Raji (cell line): Measurements from ENCODE around the gene CLIP4.

Experiments
- POLR2A ChIP-seq: IDR thresholded peaks from 2 replicates; pipeline ENCODE4 v1.6.1; 2011; ENCODE audit warnings: low read depth, low read length, control low read depth; ENCODE audit not compliant: insufficient read depth

CLIP4 gene

GRCh38 chr2:29082804-29083495, 32.3 kb upstream of the CLIP4 start:
- peak; percentile 34; the same call in 1 of the 2 replicates for TF ChIP-seq POLR2A

GRCh38 chr2:29084554-29084953, 30.7 kb upstream of the CLIP4 start:
- TF ChIP-seq POLR2A, result no peak

DNA sequence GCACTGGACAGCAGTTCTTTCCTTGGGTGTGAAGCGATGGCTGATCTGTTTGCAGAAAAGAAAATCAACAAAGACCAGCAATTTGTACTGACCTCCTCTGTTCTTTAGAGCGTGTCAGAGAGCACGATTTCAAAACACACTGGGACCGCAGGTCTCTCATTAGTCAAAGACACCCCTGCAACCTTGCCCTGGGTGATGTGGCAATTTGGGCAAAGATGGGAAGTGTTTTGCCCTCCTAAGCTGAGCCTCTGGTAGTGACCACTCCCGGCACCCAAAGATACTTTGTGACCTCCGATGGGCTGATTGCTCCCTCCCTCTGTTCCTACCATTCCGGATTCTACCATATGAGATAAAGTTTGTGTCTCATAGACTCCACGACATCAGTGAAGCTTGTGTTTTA, 18.2 kb upstream of the CLIP4 start:
- no peak for TF ChIP-seq POLR2A

DNA sequence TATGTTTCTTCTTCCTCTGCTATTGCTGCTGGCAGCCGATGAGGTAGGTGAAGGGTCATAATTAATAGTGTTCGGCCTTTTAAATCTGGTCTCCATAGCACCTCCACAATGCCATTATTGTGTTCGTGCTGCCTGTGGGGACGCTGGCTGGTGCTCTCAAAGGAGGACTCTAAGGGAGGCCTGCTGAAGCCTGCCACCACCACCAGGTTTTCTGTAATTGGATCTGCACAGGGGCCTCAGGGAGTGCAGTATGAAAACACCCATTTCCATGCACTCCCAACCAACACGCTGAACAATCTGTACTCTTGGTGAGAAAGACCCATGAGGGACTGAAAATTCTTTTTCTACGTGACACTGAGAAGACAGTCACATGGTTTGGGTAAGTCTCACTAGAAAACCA, 17.6 kb upstream of the CLIP4 start:
- TF ChIP-seq POLR2A, result no peak

- TF ChIP-seq POLR2A, result no peak
Measured at GRCh38 chr2:29100564-29100963, 14.7 kb upstream of the CLIP4 start.

DNA sequence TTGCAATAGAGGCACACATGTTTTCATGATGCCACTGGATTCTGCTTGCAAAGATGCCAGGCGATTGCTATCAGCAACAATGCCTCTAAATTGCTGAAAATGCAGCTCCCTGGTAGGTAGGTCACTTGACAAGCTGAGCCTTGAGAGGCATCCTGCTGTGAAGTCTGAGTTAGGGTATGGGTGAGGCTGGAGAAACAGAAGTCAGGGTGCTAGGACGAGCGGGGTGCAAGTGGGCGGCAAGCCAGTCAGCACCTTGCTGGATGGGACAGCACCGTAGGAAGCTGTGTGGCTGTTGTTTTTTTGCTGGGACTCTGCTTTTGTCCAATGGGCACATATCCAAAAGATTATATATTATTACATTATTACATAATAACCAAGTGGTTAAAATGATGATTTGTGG, 10.5 kb upstream of the CLIP4 start:
- no peak for TF ChIP-seq POLR2A

GRCh38 chr2:29105375-29105774, 9.8 kb upstream of the CLIP4 start:
- no peak for TF ChIP-seq POLR2A

DNA sequence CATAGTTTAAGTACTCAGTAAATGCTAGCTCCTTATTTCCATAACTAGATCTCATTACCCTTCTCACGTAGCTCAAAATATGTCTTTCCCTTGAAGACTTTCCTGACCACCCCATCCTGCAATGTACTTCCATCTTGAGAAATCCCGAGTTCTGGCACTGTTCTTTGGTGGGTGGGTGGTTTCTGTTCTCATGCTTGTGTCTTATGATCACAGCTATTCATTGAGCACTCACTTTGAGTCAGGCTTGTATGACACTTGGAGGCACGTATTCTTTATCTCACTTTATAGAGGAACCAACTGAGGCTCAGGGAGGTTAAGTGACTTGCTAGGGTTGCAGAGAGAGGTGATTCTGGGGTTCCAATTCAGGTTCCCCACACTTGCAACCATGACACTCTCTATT, 9.0 kb upstream of the CLIP4 start:
- TF ChIP-seq POLR2A, result no peak

DNA sequence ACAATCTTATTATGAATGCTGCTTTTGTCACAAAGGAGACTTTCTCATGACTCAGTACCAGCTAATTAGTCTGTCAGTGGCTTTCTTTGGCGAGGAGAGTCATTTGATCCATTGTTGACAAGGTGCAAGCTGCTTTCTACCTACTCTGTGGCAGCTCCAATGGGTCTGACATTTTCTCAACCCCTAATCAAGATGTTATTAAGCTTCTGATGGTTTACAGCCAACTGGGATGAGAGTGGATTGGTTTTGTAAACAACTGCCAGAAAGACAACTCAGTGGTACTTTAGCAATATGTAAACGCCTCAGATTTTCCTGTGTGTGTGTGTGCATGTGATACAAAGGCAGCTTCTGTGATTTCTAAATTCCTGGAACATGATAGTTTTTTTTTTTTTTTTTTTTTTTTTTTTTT, 8.2 kb upstream of the CLIP4 start:
- no peak for TF ChIP-seq POLR2A

DNA sequence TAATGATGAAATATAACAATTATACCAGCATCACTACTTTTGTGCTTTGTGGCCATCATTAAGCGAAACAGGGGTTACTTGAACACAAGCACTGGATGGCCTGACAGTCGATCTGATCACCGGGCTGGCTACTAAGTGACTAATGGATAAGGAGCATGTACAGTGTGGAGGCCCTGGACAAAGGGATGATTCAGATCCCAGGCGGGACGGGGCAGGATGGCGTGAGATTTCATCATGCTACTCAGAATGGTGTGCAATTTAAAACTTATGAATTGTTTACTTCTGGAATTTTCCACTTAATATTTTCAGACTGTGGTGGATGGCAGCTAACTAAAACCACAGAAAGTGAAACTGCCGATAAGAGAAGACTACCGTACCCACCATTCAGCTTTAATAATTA, 7.0 kb upstream of the CLIP4 start:
- TF ChIP-seq POLR2A, result no peak

DNA sequence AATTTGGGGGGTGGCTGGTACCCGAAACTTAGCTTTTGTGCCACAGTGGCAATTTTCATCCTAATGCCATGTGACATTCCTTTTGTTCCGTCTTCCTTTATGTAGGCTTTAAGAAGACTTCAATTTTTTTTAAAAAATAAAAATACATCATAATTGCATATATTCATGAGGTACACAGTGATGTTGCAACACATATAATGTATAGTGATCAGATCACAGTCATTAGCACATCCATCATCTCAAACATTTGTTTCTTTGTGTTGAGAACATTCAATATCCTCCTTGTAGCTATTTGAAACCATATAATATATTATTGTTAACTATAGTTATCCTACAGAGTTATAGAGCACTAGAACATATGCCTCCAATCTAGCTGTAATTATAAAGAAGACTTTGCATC, 6.0 kb upstream of the CLIP4 start:
- no peak for TF ChIP-seq POLR2A

DNA sequence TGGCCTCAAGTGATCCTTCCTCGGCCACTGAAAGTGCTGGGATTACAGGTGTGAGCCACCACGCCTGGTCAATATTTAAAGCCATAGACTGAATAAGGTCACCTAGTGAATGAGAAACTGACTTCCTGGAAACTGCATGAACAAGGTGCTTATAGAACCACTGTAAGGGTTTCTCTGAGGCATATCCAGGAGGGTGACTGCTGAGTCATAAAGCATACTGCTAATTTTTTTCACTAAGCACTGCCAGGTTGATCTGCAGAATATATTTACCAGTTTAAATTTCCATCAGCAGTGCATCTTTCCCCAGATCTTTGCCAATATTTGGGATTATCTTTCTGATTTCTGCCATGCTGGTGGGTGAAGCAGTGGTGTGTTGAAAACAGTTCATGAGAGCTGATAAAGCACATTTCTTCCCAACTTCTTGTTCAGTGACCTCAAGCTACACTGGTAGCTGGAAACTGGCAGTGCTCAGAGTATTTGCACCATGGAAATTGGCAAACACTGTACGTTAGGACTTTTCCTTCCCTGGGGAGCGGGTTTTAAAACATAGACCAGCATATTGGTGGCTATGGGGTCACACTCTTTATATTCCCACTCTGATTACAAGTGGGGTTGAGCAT, 4.2 kb upstream of the CLIP4 start:
- TF ChIP-seq POLR2A, result no peak

GRCh38 chr2:29112379-29112778, 2.8 kb upstream of the CLIP4 start:
- TF ChIP-seq POLR2A, result no peak

- TF ChIP-seq POLR2A, result no peak
Measured at GRCh38 chr2:29113027-29113686, 2.1 kb upstream of the CLIP4 start.

GRCh38 chr2:29113891-29114321, 1.3 kb upstream of the CLIP4 start:
- no peak for TF ChIP-seq POLR2A

- no peak for TF ChIP-seq POLR2A
Measured at GRCh38 chr2:29114586-29114945, 649 bp upstream of the CLIP4 start.

- TF ChIP-seq POLR2A, result peak; percentile 53
Measured at GRCh38 chr2:29115797-29116781, 874 bp downstream of the CLIP4 start.
